HG02973 (cell line): ENCODE data around the gene NEO1.

Source experiments
- ATAC-seq: cut with Tn5 transposase; IDR thresholded peaks from one replicate; pipeline ENCODE4 v1.9.1; 2021; ENCODE audit warnings: moderate library complexity; ENCODE audit not compliant: unreplicated experiment

Gene NEO1

GRCh38 chr15:73069109-73069508 is 16.8 kb downstream of the NEO1 start:
- ATAC-seq, result no peak

GRCh38 chr15:73072894-73073293 is 20.6 kb downstream of the NEO1 start:
- ATAC-seq, result no peak

- ATAC-seq, result no peak
These were observed 22.0 kb downstream of the NEO1 start for GRCh38 chr15:73074241-73074640.

- ATAC-seq, result no peak
These were observed 23.0 kb downstream of the NEO1 start for GRCh38 chr15:73075160-73075859.

- no peak for ATAC-seq
These were observed 26.0 kb downstream of the NEO1 start for GRCh38 chr15:73078291-73078690.

- ATAC-seq, result no peak
These were observed 26.5 kb downstream of the NEO1 start for GRCh38 chr15:73078722-73079121.

- no peak for ATAC-seq
These were observed 27.3 kb downstream of the NEO1 start for GRCh38 chr15:73079565-73079964.

GRCh38 chr15:73081321-73081958 is 29.2 kb downstream of the NEO1 start:
- ATAC-seq, result no peak

GRCh38 chr15:73082812-73083211 is 30.5 kb downstream of the NEO1 start:
- ATAC-seq, result no peak

GRCh38 chr15:73087098-73087497 is 34.8 kb downstream of the NEO1 start:
- no peak for ATAC-seq

- no peak for ATAC-seq
These were observed 52.8 kb downstream of the NEO1 start for GRCh38 chr15:73105064-73105463.

GRCh38 chr15:73108676-73109075 is 56.4 kb downstream of the NEO1 start:
- ATAC-seq, result no peak

GRCh38 chr15:73109765-73110164 is 57.5 kb downstream of the NEO1 start:
- ATAC-seq, result no peak

- no peak for ATAC-seq
These were observed 57.9 kb downstream of the NEO1 start for GRCh38 chr15:73110201-73110600.

- no peak for ATAC-seq
These were observed 61.8 kb downstream of the NEO1 start for GRCh38 chr15:73114064-73114463.

GRCh38 chr15:73116164-73116563 is 63.9 kb downstream of the NEO1 start:
- ATAC-seq, result no peak

GRCh38 chr15:73118055-73118454 is 65.8 kb downstream of the NEO1 start:
- ATAC-seq, result no peak

- ATAC-seq, result no peak
These were observed 67.2 kb downstream of the NEO1 start for GRCh38 chr15:73119478-73119877.

GRCh38 chr15:73120269-73120668 is 68.0 kb downstream of the NEO1 start:
- ATAC-seq, result no peak

- ATAC-seq, result no peak
These were observed 73.0 kb downstream of the NEO1 start for GRCh38 chr15:73125219-73125618.

- no peak for ATAC-seq
These were observed 75.2 kb downstream of the NEO1 start for GRCh38 chr15:73127302-73127936.

GRCh38 chr15:73130830-73131229 is 78.6 kb downstream of the NEO1 start:
- no peak for ATAC-seq
